Stimulated activated CD4-positive, alpha-beta T cell treated with anti-CD3 and anti-CD28 coated beads, TNF-alpha, amount 100 ng/mL, for 1 hour (primary cell): Measurements from ENCODE around the gene PRAMEF5.
"Not testable (repeated sequence)": the region's sequence is repeated elsewhere in the genome, so short reads cannot be mapped to it uniquely, and the experiment has no call there.

ENCODE experiments used
- DNase-seq, 3 donors: peaks; one replicate each; pipeline ENCODE4 v3.0.0-alpha.2; 2020; ENCODE audit warnings: low read depth in 3 of 3, low spot score in 1 of 3

The PRAMEF5 gene

DNA sequence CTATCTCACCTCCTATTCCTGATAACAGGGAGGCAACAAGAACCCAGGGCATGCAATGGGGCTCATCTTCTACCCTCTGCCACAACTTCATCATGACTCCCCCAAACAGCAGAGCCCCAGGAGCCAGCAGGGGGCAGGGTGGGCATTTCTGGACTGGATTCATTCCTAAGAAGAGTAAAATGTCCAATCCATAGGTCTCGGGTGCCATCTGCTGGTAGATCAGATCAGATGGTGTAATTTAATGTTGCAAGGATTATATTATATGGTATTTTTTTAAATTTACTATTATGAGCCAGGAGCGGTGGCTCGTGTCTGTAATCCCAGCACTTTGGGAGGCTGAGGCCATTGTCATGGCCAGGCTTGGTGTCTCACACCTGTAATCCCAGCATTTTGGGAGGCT lies 11.1 kb downstream of the PRAMEF5 start:
- DNase-seq, result not testable (repeated sequence)

DNA sequence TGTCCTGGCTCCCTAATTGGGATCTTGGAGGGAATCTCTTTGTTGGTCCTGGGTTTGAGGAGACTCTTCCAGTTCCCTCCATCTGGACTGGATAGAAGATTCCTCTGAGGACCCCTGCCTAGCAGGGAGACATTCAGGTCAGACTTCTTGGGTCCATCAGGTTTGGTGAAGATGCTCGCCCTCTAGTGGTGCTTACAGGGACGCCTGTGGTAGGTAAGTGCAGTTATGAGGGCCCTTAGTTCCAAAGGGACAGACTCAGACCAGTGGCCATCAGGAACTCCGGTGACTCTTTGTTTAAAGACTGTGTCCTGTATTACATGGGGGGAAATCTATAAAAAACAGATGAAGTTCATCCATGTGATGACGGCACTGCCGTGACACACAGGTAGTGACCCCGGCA lies 23.0 kb downstream of the PRAMEF5 start:
- DNase-seq, result not testable (repeated sequence)

DNA sequence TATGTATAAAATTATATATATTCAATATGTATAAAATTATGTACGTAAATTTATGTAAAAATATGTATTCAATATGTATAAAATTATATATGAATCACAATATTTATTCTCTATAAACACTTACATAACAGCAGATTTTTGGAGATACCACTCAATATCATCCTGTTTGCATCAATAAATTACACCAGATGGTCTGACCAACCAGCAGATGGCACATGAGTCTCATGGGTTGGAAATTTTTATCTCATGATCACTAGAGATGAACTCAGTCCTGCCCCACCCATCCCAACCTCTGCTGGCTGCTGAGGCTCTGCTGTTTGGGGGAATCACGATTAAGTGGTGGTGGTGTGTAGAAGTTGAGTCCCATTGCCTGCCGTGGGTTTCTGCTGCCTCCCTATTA lies 25.6 kb downstream of the PRAMEF5 start:
- not testable (repeated sequence) for DNase-seq

GRCh38 chr1:13285037-13285436 lies 31.0 kb downstream of the PRAMEF5 start, which contains the start of gene PRAMEF8:
PRAMEF8 (minus strand) TSS chr1:13285137; CDS start chr1:13284091, 1,046 bp downstream.
- not testable (repeated sequence) for DNase-seq

GRCh38 chr1:13289030-13289429 lies 35.0 kb downstream of the PRAMEF5 start:
- not testable (repeated sequence) for DNase-seq

GRCh38 chr1:13297216-13297931 lies 43.4 kb downstream of the PRAMEF5 start:
- DNase-seq, result not testable (repeated sequence)

- not testable (repeated sequence) for DNase-seq
These were observed 44.7 kb downstream of the PRAMEF5 start for GRCh38 chr1:13298699-13299098.

- not testable (repeated sequence) for DNase-seq
These were observed 48.2 kb downstream of the PRAMEF5 start for GRCh38 chr1:13302197-13302596.

- DNase-seq, result not testable (repeated sequence)
These were observed 49.2 kb downstream of the PRAMEF5 start, which contains the start of gene PRAMEF33 for GRCh38 chr1:13303239-13303638. PRAMEF33 (plus strand) TSS chr1:13303539; CDS start chr1:13305955, 2,416 bp downstream.
